ENCODE data around the gene ASB18. TPM values are rescaled to one million over a fixed set of nuclear protein-coding genes. Genes with fewer than 3 reads are reported as not detected.

Gene ASB18
- total RNA-seq, 1 donor from 2014 or later: not detected

- Mint-ChIP-seq H3K4me3 (ENCODE audit: unreplicated experiment) (no peak overlapping the region), H3K36me3 (ENCODE audit: unreplicated experiment) (no peaks in the 10 kb centered on the region)
These were observed 43.4 kb upstream of the ASB18 start for GRCh38 chr2:236307641-236308040.

GRCh38 chr2:236306825-236307540 is 42.8 kb upstream of the ASB18 start:
- TF ChIP-seq CTCF (IDR thresholded peaks at IDR 0.05; ENCODE audit: partially characterized antibody, unreplicated experiment): no peak
- Mint-ChIP-seq H3K36me3 (ENCODE audit: unreplicated experiment) (no peaks in the 10 kb centered on the region), H3K4me1 (ENCODE audit: low read depth, unreplicated experiment) (no peaks in the 10 kb centered on the region), H3K27me3 (ENCODE audit: unreplicated experiment) (peaks cover 5% of the 10 kb centered on the region), H3K4me3 (ENCODE audit: unreplicated experiment) (no peak overlapping the region), H3K27ac (ENCODE audit: unreplicated experiment) (no peak overlapping the region), H3K9me3 (ENCODE audit: unreplicated experiment) (peaks cover 1% of the 10 kb centered on the region)
- DNase-seq: no peak

More at GRCh38 chr2:236307641-236308040, 43.4 kb upstream of the ASB18 start:
- Mint-ChIP-seq H3K9me3 (ENCODE audit: unreplicated experiment) (peaks cover 1% of the 10 kb centered on the region), H3K4me1 (ENCODE audit: low read depth, unreplicated experiment) (no peaks in the 10 kb centered on the region), H3K27me3 (ENCODE audit: unreplicated experiment) (peaks cover 5% of the 10 kb centered on the region), H3K27ac (ENCODE audit: unreplicated experiment) (no peak overlapping the region)
- DNase-seq: no peak
- TF ChIP-seq CTCF (IDR thresholded peaks at IDR 0.05; ENCODE audit: partially characterized antibody, unreplicated experiment): no peak

GRCh38 chr2:236305964-236306605 is 41.9 kb upstream of the ASB18 start:
- Mint-ChIP-seq H3K4me1 (ENCODE audit: low read depth, unreplicated experiment) (no peaks in the 10 kb centered on the region), H3K27ac (ENCODE audit: unreplicated experiment) (no peak overlapping the region), H3K27me3 (ENCODE audit: unreplicated experiment) (peaks cover 1% of the 10 kb centered on the region), H3K4me3 (ENCODE audit: unreplicated experiment) (no peak overlapping the region), H3K9me3 (ENCODE audit: unreplicated experiment) (peaks cover 1% of the 10 kb centered on the region), H3K36me3 (ENCODE audit: unreplicated experiment) (no peaks in the 10 kb centered on the region)
- no peak for TF ChIP-seq CTCF (IDR thresholded peaks at IDR 0.05; ENCODE audit: partially characterized antibody, unreplicated experiment)
- DNase-seq: no peak

GRCh38 chr2:236305531-236305930 is 41.3 kb upstream of the ASB18 start:
- no peak overlapping the region for H3K4me3 Mint-ChIP-seq (ENCODE audit: unreplicated experiment)
- no peaks in the 10 kb centered on the region for H3K36me3 Mint-ChIP-seq (ENCODE audit: unreplicated experiment)
- H3K27ac Mint-ChIP-seq (ENCODE audit: unreplicated experiment): no peak overlapping the region
- no peaks in the 10 kb centered on the region for H3K4me1 Mint-ChIP-seq (ENCODE audit: low read depth, unreplicated experiment)
- DNase-seq: no peak
- H3K27me3 Mint-ChIP-seq (ENCODE audit: unreplicated experiment): peaks cover 1% of the 10 kb centered on the region
- peaks cover 1% of the 10 kb centered on the region for H3K9me3 Mint-ChIP-seq (ENCODE audit: unreplicated experiment)
- no peak for TF ChIP-seq CTCF (IDR thresholded peaks at IDR 0.05; ENCODE audit: partially characterized antibody, unreplicated experiment)

DNA sequence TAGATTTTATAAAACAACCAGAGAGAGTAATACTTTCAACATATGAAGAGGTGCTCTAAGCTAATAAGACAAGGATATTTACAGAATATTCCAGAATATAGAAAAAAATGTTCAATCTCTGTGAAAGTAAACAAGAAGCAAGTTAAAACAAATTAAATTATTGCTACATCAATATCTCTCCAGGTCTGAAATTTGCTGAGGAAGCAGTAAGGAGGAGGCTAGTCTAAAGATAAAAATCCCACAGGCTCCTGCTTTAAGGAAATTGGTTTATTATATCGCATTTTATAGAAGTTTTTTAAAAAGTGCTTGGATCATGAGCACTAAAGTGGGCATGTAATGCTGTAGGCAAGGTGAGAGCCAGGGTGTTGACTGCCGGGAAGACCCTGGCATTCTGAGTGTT is 39.7 kb upstream of the ASB18 start:
- no peak for DNase-seq
- Mint-ChIP-seq H3K9me3 (ENCODE audit: unreplicated experiment) (peaks cover 4% of the 10 kb centered on the region), H3K27me3 (ENCODE audit: unreplicated experiment) (peaks cover 3% of the 10 kb centered on the region), H3K36me3 (ENCODE audit: unreplicated experiment) (no peaks in the 10 kb centered on the region), H3K4me1 (ENCODE audit: low read depth, unreplicated experiment) (no peaks in the 10 kb centered on the region), H3K27ac (ENCODE audit: unreplicated experiment) (no peak overlapping the region), H3K4me3 (ENCODE audit: unreplicated experiment) (no peak overlapping the region)
- TF ChIP-seq CTCF (IDR thresholded peaks at IDR 0.05; ENCODE audit: partially characterized antibody, unreplicated experiment): no peak

Data from glutamatergic neuron (in vitro differentiated cells).